Retina (tissue), 1 donor: Measurements from ENCODE around the gene SLC12A6.

Source experiments
- DNase-seq: peaks from one replicate; pipeline ENCODE4 v3.0.0-alpha.2; 2016

SLC12A6 gene

GRCh38 chr15:34182942-34183341, 154.6 kb downstream of the SLC12A6 start:
- DNase-seq = no peak
